Endodermal cell (in vitro differentiated cells): ENCODE results near the gene NDFIP1. TPM values are rescaled to one million over a fixed set of nuclear protein-coding genes. Genes with fewer than 3 reads are reported as not detected.
"Not testable (repeated sequence)": the region's sequence is repeated elsewhere in the genome, so short reads cannot be mapped to it uniquely, and the experiment has no call there.

Source experiments
- DNase-seq: peaks from one replicate; pipeline ENCODE4 v3.0.0-alpha.2; 2017
- H3K27ac ChIP-seq: 2 replicates; pipeline ENCODE4 v1.5.1; 2013; ENCODE audit warnings: mild to moderate bottlenecking, low read depth, low read length, moderate library complexity
- H3K27me3 ChIP-seq: 2 replicates; pipeline ENCODE4 v1.6.1; 2013; ENCODE audit warnings: mild to moderate bottlenecking, low read length, moderate library complexity; ENCODE audit not compliant: insufficient read depth, control insufficient read depth, poor library complexity, severe bottlenecking
- H3K36me3 ChIP-seq: 2 replicates; pipeline ENCODE4 v1.7.0; 2013; ENCODE audit warnings: mild to moderate bottlenecking, low read length, moderate library complexity; ENCODE audit not compliant: control insufficient read depth, insufficient read depth
- H3K4me1 ChIP-seq: one replicate; pipeline ENCODE4 v1.7.0; 2013; ENCODE audit warnings: low read length; ENCODE audit not compliant: control insufficient read depth, insufficient read depth
- H3K4me3 ChIP-seq: 2 replicates; pipeline ENCODE4 v1.5.1; 2013; ENCODE audit warnings: mild to moderate bottlenecking, low read length, moderate library complexity
- H3K9ac ChIP-seq: 2 replicates; pipeline ENCODE4 v1.6.1; 2013; ENCODE audit warnings: mild to moderate bottlenecking, low read length, moderate library complexity; ENCODE audit not compliant: poor library complexity, severe bottlenecking; ENCODE audit errors: extremely low read depth
- H3K9me3 ChIP-seq: 2 replicates; pipeline ENCODE4 v1.6.1; 2013; ENCODE audit warnings: mild to moderate bottlenecking, low read length, moderate library complexity; ENCODE audit not compliant: control insufficient read depth
- H3K27ac Mint-ChIP-seq: 2 replicates; pipeline ENCODE4 v1.8.0; 2020; ENCODE audit warnings: mixed read lengths
- H3K27me3 Mint-ChIP-seq: 2 replicates; pipeline ENCODE4 v1.8.0; 2021; ENCODE audit warnings: mild to moderate bottlenecking, mixed read lengths; ENCODE audit not compliant: insufficient read depth
- H3K36me3 Mint-ChIP-seq: 2 replicates; pipeline ENCODE4 v1.8.0; 2020; ENCODE audit warnings: low read depth, mixed read lengths
- H3K4me1 Mint-ChIP-seq: 2 replicates; pipeline ENCODE4 v1.8.0; 2020; ENCODE audit warnings: mixed read lengths
- H3K4me3 Mint-ChIP-seq: 2 replicates; pipeline ENCODE4 v1.8.0; 2020; ENCODE audit warnings: mild to moderate bottlenecking, moderate library complexity, mixed read lengths
- H3K9me3 Mint-ChIP-seq: 2 replicates; pipeline ENCODE4 v1.8.0; 2020; ENCODE audit warnings: mild to moderate bottlenecking, mixed read lengths
- CTCF ChIP-seq: fragments of 200-600 bp; sonication (generic); conservative IDR thresholded peaks from 2 replicates; pipeline ENCODE4 v1.5.0; 2021; ENCODE audit warnings: antibody characterized with exemption, mild to moderate bottlenecking
- WGBS, 2 experiments: methylation state at CpG; one replicate each; pipeline versions ENCODE4 v1.1.5 to v1.1.7; 2013; ENCODE audit warnings: missing lambda C conversion rate in 2 of 2, mixed read lengths in 1 of 2; ENCODE audit not compliant: insufficient coverage in 1 of 2, insufficient read length in 1 of 2; 5-methylcytosine and 5-hydroxymethylcytosine counted together
- total RNA-seq, 2 donors: library from RNA; stranded (reverse); fragmentation: NEBNext Ultra II Directional in 1 of 2; extraction: Animal tissue kit (Norgen Biotek cat#: 25700) in 1 of 2; gene quantifications; 2 replicates in 1 of 2; 3 replicates in 1 of 2; pipeline ENCODE4 v1.2.1, GENCODE V29; 2021

NDFIP1 gene
- total RNA-seq, 2 donors from 2014 or later, result 46.2 to 49.0 TPM

- WGBS, 2 experiments, result 69 to 73% methylated on average over 7 to 11 of the region's 11 CpGs
- Mint-ChIP-seq H3K27me3 (no peaks in the 10 kb centered on the region), H3K27ac (peak overlapping the region; percentile 77), H3K4me1 (peaks cover 48% of the 10 kb centered on the region), H3K36me3 (no peaks in the 10 kb centered on the region), H3K9me3 (no peaks in the 10 kb centered on the region), H3K4me3 (no peak overlapping the region)
- TF ChIP-seq CTCF, result peak; percentile 36
- H3K36me3 ChIP-seq, result no peaks in the 10 kb centered on the region
- no peak overlapping the region for H3K9ac ChIP-seq
- H3K27me3 ChIP-seq, result no peaks in the 10 kb centered on the region
- no peak overlapping the region for H3K27ac ChIP-seq
- H3K4me1 ChIP-seq, result peaks cover 18% of the 10 kb centered on the region
- H3K9me3 ChIP-seq, result no peaks in the 10 kb centered on the region
- DNase-seq, result no peak
- no peak overlapping the region for H3K4me3 ChIP-seq
Measured at GRCh38 chr5:142186857-142187594, 78.4 kb downstream of the NDFIP1 start.

- H3K27me3 ChIP-seq, H3K9ac ChIP-seq, H3K36me3 Mint-ChIP-seq, H3K36me3 ChIP-seq, H3K27ac Mint-ChIP-seq, H3K4me3 ChIP-seq, H3K27ac ChIP-seq, H3K9me3 ChIP-seq, DNase-seq, H3K9me3 Mint-ChIP-seq, H3K27me3 Mint-ChIP-seq, H3K4me3 Mint-ChIP-seq: not testable (repeated sequence)
- 92 to 98% methylated on average over 4 to 5 of the region's 6 CpGs for WGBS, 2 experiments
- peaks cover 54% of the 10 kb centered on the region for H3K4me1 Mint-ChIP-seq
- H3K4me1 ChIP-seq, result peaks cover 18% of the 10 kb centered on the region
Measured at GRCh38 chr5:142188691-142189090, 80.1 kb downstream of the NDFIP1 start.

- H3K9ac ChIP-seq, result no peak overlapping the region
- H3K9me3 ChIP-seq, result no peaks in the 10 kb centered on the region
- H3K4me3 Mint-ChIP-seq, result no peak overlapping the region
- H3K27me3 Mint-ChIP-seq, result no peaks in the 10 kb centered on the region
- peaks cover 52% of the 10 kb centered on the region for H3K4me1 Mint-ChIP-seq
- peaks cover 18% of the 10 kb centered on the region for H3K4me1 ChIP-seq
- H3K4me3 ChIP-seq, result no peak overlapping the region
- WGBS, 2 experiments, result 92 to 98% methylated on average over 4 to 8 of the region's 8 CpGs
- no peak for TF ChIP-seq CTCF
- H3K9me3 Mint-ChIP-seq, result no peaks in the 10 kb centered on the region
- peak overlapping the region; percentile 48 for H3K27ac Mint-ChIP-seq
- H3K36me3 ChIP-seq, result no peaks in the 10 kb centered on the region
- no peak for DNase-seq
- no peaks in the 10 kb centered on the region for H3K36me3 Mint-ChIP-seq
- H3K27ac ChIP-seq, result no peak overlapping the region
- no peaks in the 10 kb centered on the region for H3K27me3 ChIP-seq
Measured at GRCh38 chr5:142189813-142190212, 81.2 kb downstream of the NDFIP1 start.
